SU-DHL-6 (cell line): ENCODE results near the gene UGP2.

Experiments used
- H2AFZ ChIP-seq: fragments of 200-600 bp; sonication (generic); 2 replicates; pipeline ENCODE4 v1.6.1; 2014; ENCODE audit warnings: low read depth, mild to moderate bottlenecking, moderate library complexity, mixed read lengths, antibody characterized with exemption, low read length; ENCODE audit not compliant: severe bottlenecking
- H3F3A ChIP-seq: fragments of 200-600 bp; shearing (Covaris generic); 2 replicates; pipeline ENCODE4 v1.6.0; 2016; ENCODE audit warnings: antibody characterized with exemption, mild to moderate bottlenecking; ENCODE audit not compliant: insufficient read depth
- H3K27ac ChIP-seq: fragments of 200-600 bp; sonication (generic); 2 replicates; pipeline ENCODE4 v1.5.1; 2016; ENCODE audit warnings: low read depth, mild to moderate bottlenecking, low read length, moderate library complexity, mixed read lengths
- H3K27me3 ChIP-seq: fragments of 200-600 bp; sonication (generic), shearing (Covaris generic); 2 replicates; pipeline ENCODE4 v1.6.0; 2014; ENCODE audit warnings: mild to moderate bottlenecking, low read length
- H3K36me3 ChIP-seq: fragments of 200-600 bp; sonication (generic); 2 replicates; pipeline ENCODE4 v1.6.1; 2014; ENCODE audit warnings: mild to moderate bottlenecking, low read length, mixed read lengths
- H3K4me2 ChIP-seq: fragments of 300-600, 200-600 bp; shearing (Covaris generic), sonication (generic); 2 replicates; pipeline ENCODE4 v1.6.0; 2014; ENCODE audit warnings: low read length, low read depth, mild to moderate bottlenecking; ENCODE audit not compliant: poor library complexity, severe bottlenecking
- H3K4me3 ChIP-seq: fragments of 200-600 bp; sonication (generic); 2 replicates; pipeline ENCODE4 v1.5.1; 2014; ENCODE audit warnings: antibody characterized with exemption, low read length, mild to moderate bottlenecking, mixed read lengths; ENCODE audit not compliant: insufficient read depth, poor library complexity, severe bottlenecking
- H3K79me2 ChIP-seq: fragments of 200-600 bp; sonication (generic); 2 replicates; pipeline ENCODE4 v1.6.1; 2014; ENCODE audit warnings: mild to moderate bottlenecking, low read length, moderate library complexity; ENCODE audit not compliant: insufficient read depth
- H3K9ac ChIP-seq: fragments of 200-600 bp; sonication (generic); 2 replicates; pipeline ENCODE4 v1.7.0; 2014; ENCODE audit warnings: mild to moderate bottlenecking, low read length
- H3K9me2 ChIP-seq: fragments of 200-600 bp; sonication (generic); replicated peaks from 2 replicates; pipeline ENCODE4 v1.6.1; 2014; ENCODE audit warnings: low read length; ENCODE audit not compliant: insufficient read depth
- H3K9me3 ChIP-seq: fragments of 200-600 bp; sonication (generic); 2 replicates; pipeline ENCODE4 v1.6.1; 2014; ENCODE audit warnings: low read length, mixed read lengths; ENCODE audit not compliant: insufficient read depth
- H4K20me1 ChIP-seq: fragments of 200-600 bp; sonication (generic); 2 replicates; pipeline ENCODE4 v1.6.1; 2014; ENCODE audit warnings: low read depth, mild to moderate bottlenecking, antibody characterized with exemption, low read length, moderate library complexity, mixed read lengths
- EZH2phosphoT487 ChIP-seq: fragments of 200-600 bp; sonication (generic), shearing (Covaris generic); conservative IDR thresholded peaks from 2 replicates; pipeline ENCODE4 v1.6.1; 2018; ENCODE audit warnings: mild to moderate bottlenecking, antibody characterized with exemption, low read length, moderate library complexity, mixed read lengths
- TF ChIP-seq, protein P1 (sequence below): fragments of 200-600 bp; sonication (generic); IDR thresholded peaks from one replicate; pipeline ENCODE4 v1.5.1; 2017; ENCODE audit warnings: antibody characterized with exemption, mild to moderate bottlenecking, low read length, moderate library complexity; ENCODE audit not compliant: insufficient read depth, poor library complexity, severe bottlenecking

UGP2 gene

DNA sequence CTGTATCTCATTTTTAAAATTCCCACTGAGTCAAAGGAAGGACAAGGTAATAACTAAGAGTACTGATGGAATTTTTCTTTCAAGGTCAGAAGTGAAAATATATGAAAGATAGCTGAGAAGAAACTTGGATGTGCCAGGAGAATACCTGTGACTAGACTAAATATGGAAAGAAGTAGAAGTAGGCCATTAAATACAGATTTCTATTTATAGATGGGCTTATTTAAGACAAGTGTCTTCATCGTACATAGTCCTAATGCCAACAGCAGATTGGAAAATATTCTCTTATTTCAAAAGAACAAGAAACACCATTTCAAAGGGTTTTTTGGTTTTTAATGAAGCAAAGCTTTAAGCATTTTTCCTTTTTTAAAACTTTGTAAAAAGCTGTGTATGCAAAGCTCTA lies 22.0 kb downstream of the UGP2 start:
- Histone ChIP-seq H3F3A (peaks cover 21% of the 10 kb centered on the region), H2AFZ (no peak overlapping the region), H3K27ac (no peak overlapping the region), H3K9me2 (no peaks in the 10 kb centered on the region), H3K36me3 (peaks cover 33% of the 10 kb centered on the region; the same call in 1 of the 2 replicates), H3K4me3 (no peak overlapping the region), H3K27me3 (no peaks in the 10 kb centered on the region), H4K20me1 (no peaks in the 10 kb centered on the region), H3K4me2 (no peak overlapping the region), H3K9ac (no peak overlapping the region), H3K9me3 (no peaks in the 10 kb centered on the region), H3K79me2 (peaks cover 4% of the 10 kb centered on the region; the same call in 1 of the 2 replicates)
- no peak for TF ChIP-seq EZH2phosphoT487
- TF ChIP-seq, protein P1, sequence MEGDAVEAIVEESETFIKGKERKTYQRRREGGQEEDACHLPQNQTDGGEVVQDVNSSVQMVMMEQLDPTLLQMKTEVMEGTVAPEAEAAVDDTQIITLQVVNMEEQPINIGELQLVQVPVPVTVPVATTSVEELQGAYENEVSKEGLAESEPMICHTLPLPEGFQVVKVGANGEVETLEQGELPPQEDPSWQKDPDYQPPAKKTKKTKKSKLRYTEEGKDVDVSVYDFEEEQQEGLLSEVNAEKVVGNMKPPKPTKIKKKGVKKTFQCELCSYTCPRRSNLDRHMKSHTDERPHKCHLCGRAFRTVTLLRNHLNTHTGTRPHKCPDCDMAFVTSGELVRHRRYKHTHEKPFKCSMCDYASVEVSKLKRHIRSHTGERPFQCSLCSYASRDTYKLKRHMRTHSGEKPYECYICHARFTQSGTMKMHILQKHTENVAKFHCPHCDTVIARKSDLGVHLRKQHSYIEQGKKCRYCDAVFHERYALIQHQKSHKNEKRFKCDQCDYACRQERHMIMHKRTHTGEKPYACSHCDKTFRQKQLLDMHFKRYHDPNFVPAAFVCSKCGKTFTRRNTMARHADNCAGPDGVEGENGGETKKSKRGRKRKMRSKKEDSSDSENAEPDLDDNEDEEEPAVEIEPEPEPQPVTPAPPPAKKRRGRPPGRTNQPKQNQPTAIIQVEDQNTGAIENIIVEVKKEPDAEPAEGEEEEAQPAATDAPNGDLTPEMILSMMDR = no peak

DNA sequence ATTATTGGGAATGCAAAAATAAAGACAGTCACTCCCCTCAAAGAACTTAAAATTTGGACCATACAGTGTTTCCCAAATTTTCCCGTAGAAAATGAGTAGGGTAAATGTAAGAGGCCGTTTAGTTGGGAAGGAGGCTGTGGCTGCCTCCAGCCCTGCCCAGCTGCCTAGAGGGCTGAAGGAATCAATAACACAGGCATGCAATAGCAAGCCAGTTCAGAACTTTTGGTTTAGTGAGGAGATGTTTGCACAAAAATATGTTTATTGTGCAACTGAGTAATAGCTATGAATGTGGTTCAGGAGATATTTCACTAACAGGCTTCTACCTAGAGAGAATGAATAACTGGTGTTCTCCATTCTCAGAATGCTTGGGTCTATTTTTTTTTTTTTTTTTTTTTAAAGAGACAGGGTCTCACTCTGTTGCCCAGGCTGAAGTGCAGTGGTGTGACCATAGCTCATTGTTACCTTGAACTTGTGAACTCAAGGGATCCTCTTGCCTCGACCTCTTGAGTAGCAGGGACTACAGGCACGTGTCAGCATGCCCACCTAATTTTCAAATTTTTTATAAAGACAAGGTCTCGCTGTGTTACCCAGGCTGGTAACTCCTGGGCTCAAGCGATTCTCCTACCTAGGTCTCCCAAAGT lies 23.6 kb downstream of the UGP2 start:
- TF ChIP-seq, protein P1 = no peak
- no peak for TF ChIP-seq EZH2phosphoT487
- no peak overlapping the region for H2AFZ ChIP-seq
- no peak overlapping the region for H3K4me2 ChIP-seq
- no peaks in the 10 kb centered on the region for H3K27me3 ChIP-seq
- no peaks in the 10 kb centered on the region for H4K20me1 ChIP-seq
- H3K9me3 ChIP-seq = no peaks in the 10 kb centered on the region
- peaks cover 11% of the 10 kb centered on the region; the same call in 1 of the 2 replicates for H3F3A ChIP-seq
- 0 out of 2 replicates have a peak, but pooled peaks cover 4% of the 10 kb centered on the region for H3K79me2 ChIP-seq
- no peak overlapping the region for H3K4me3 ChIP-seq
- H3K36me3 ChIP-seq = peaks cover 22% of the 10 kb centered on the region; the same call in 1 of the 2 replicates
- no peaks in the 10 kb centered on the region for H3K9me2 ChIP-seq
- H3K9ac ChIP-seq = no peak overlapping the region
- H3K27ac ChIP-seq = no peak overlapping the region

DNA sequence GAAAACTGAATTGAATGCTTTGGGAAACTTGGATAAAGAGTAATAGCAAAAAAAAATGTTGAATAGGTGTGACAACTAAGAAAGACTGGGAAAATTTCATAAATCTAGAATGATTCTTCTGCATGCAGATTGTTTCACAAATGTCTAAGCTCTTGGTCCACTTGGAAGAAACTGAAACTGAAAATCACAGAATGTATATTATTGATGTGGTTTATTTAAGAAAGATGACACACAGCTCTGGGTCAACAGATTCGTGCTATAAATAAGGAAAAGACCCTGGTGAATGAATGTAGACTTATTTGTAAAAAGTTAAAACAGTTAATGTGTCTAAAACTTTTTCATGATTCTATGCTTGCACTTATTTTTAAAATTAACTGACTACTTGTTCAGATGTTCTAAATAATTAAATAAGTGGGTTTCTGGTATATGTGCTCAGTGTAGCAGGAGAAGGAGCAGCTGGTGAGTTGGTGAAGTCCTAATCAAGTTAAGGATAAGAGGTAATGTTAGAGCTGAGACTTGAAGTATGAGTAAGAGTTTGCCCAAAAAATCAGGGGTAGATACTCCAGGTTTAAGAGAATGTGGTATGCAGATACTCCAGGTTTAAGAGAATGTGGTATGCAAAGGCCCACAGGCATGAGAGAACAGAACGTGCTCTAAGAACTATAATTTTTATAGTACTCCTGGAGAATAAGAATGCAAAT lies 24.5 kb downstream of the UGP2 start:
- no peak overlapping the region for H2AFZ ChIP-seq
- no peaks in the 10 kb centered on the region for H4K20me1 ChIP-seq
- no peak overlapping the region for H3K4me2 ChIP-seq
- H3K36me3 ChIP-seq = peaks cover 22% of the 10 kb centered on the region; the same call in 1 of the 2 replicates
- H3K27ac ChIP-seq = no peak overlapping the region
- H3F3A ChIP-seq = 0 out of 2 replicates have a peak, but pooled peaks cover 5% of the 10 kb centered on the region
- no peak for TF ChIP-seq EZH2phosphoT487
- TF ChIP-seq, protein P1 = no peak
- H3K9me2 ChIP-seq = no peaks in the 10 kb centered on the region
- H3K4me3 ChIP-seq = no peak overlapping the region
- H3K9ac ChIP-seq = no peak overlapping the region
- no peaks in the 10 kb centered on the region for H3K9me3 ChIP-seq
- no peaks in the 10 kb centered on the region for H3K27me3 ChIP-seq
- H3K79me2 ChIP-seq = 0 out of 2 replicates have a peak, but pooled peaks cover 4% of the 10 kb centered on the region
